Measurements from ENCODE around the gene CCDC15. TPM values are rescaled to one million over a fixed set of nuclear protein-coding genes. Genes with fewer than 3 reads are reported as not detected.

Gene CCDC15
- total and polyA plus RNA-seq, 2 experiments from 2014 or later, result 1.1 to 2.3 TPM

- no peak for TF ChIP-seq EZH2phosphoT487 (IDR thresholded peaks at IDR 0.05; ENCODE audit: low read depth, severe bottlenecking, unreplicated experiment)
- TF ChIP-seq EZH2 (IDR thresholded peaks at IDR 0.05; ENCODE audit: borderline replicate concordance), result no peak
- TF ChIP-seq, protein P1, sequence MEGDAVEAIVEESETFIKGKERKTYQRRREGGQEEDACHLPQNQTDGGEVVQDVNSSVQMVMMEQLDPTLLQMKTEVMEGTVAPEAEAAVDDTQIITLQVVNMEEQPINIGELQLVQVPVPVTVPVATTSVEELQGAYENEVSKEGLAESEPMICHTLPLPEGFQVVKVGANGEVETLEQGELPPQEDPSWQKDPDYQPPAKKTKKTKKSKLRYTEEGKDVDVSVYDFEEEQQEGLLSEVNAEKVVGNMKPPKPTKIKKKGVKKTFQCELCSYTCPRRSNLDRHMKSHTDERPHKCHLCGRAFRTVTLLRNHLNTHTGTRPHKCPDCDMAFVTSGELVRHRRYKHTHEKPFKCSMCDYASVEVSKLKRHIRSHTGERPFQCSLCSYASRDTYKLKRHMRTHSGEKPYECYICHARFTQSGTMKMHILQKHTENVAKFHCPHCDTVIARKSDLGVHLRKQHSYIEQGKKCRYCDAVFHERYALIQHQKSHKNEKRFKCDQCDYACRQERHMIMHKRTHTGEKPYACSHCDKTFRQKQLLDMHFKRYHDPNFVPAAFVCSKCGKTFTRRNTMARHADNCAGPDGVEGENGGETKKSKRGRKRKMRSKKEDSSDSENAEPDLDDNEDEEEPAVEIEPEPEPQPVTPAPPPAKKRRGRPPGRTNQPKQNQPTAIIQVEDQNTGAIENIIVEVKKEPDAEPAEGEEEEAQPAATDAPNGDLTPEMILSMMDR (IDR thresholded peaks at IDR 0.05; ENCODE audit: poor library complexity), result no peak
- H4K20me1 ChIP-seq (ENCODE audit: insufficient read depth, poor library complexity, severe bottlenecking), result no peaks in the 10 kb centered on the region
These were observed 33.1 kb downstream of the CCDC15 start for GRCh38 chr11:124987096-124987495.

DNA sequence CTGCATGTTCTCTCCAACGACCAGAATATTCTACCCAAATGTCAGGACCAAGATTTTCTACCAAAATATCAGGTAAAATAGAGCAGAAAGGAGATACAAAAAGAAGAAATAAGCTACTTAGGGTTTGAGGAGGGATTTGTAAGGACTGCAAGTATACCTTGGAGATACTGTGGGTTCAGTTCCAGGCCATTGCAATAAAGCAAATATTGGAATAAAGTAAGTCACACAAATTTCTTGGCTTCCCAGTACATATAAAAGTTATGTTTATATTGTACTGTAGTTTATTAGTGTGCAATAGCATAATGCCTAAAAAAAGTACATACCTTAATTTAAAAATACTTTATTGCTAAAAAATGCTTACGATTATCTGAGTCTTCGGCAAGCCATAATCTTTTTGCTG lies 34.1 kb downstream of the CCDC15 start:
- no peak for DNase-seq (ENCODE audit: low spot score)
- 91% methylated on average over 3 of the region's 3 CpGs for WGBS (ENCODE audit: low lambda C conversion rate, missing lambda C conversion rate)

More at GRCh38 chr11:124987096-124987495, 33.1 kb downstream of the CCDC15 start:
- Histone ChIP-seq H3K4me2 (no peak overlapping the region), H3K79me2 (no peaks in the 10 kb centered on the region), H3K27ac (no peak overlapping the region), H2AFZ (no peak overlapping the region), H3K9me3 (ENCODE audit: low read depth) (no peaks in the 10 kb centered on the region), H3K27me3 (no peaks in the 10 kb centered on the region), H3K4me3 (no peak overlapping the region), H3K36me3 (replicated peaks; ENCODE audit: insufficient read depth, low read depth) (no peaks in the 10 kb centered on the region), H3K4me1 (ENCODE audit: insufficient read depth) (no peaks in the 10 kb centered on the region), H3K9me2 (replicated peaks; ENCODE audit: insufficient read depth) (no peaks in the 10 kb centered on the region)
- no peak for DNase-seq (ENCODE audit: low spot score)
- WGBS (ENCODE audit: low lambda C conversion rate, missing lambda C conversion rate), result 90% methylated on average over 1 of the region's 1 CpG

DNA sequence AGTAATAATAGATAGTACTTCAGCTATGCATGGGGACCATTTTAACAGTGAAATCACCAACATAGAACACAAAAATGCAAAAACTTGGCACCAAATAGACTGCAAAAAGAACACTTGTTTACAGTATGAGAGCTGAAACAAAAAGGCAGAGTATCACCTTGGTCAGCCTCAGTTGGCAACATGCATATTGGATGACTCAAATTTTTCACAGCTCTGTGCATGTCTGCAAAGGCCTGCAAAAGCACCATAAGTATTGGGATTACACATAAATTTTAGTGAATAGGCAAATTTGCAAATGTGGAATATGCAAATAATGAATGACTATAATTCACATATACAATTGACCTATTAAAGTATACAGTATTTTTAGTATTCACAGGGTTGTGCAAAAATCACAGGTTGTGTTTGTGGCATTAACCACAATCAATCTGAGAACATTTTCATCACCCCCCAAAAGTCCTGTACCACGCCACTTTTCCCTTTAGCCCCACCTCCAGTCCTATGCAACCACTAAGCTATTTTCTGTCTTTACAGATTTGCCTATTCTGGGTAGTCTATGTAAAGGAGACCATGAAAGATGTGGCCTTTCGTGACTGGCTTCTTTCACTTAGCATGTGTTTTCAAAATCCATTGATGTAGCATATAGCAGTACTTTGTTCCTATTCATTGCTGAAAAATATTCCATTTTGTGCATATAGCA lies 47.2 kb downstream of the CCDC15 start:
- Histone ChIP-seq H3K79me2 (no peaks in the 10 kb centered on the region), H3K9me2 (replicated peaks; ENCODE audit: insufficient read depth) (no peaks in the 10 kb centered on the region), H2AFZ (no peak overlapping the region), H3K27me3 (no peaks in the 10 kb centered on the region), H3K4me2 (no peak overlapping the region), H3K27ac (no peak overlapping the region), H4K20me1 (ENCODE audit: insufficient read depth, poor library complexity, severe bottlenecking) (no peaks in the 10 kb centered on the region), H3K4me3 (no peak overlapping the region), H3K9me3 (ENCODE audit: low read depth) (no peaks in the 10 kb centered on the region), H3K36me3 (replicated peaks; ENCODE audit: insufficient read depth, low read depth) (no peaks in the 10 kb centered on the region), H3K4me1 (ENCODE audit: insufficient read depth) (no peaks in the 10 kb centered on the region)
- WGBS (ENCODE audit: low lambda C conversion rate, missing lambda C conversion rate), result 88% methylated on average over 2 of the region's 2 CpGs
- TF ChIP-seq EZH2 (IDR thresholded peaks at IDR 0.05; ENCODE audit: borderline replicate concordance), result no peak
- no peak for TF ChIP-seq EZH2phosphoT487 (IDR thresholded peaks at IDR 0.05; ENCODE audit: low read depth, severe bottlenecking, unreplicated experiment)
- TF ChIP-seq, protein P1 (IDR thresholded peaks at IDR 0.05; ENCODE audit: poor library complexity), result no peak
- no peak for DNase-seq (ENCODE audit: low spot score)

More for the DNA sequence above, 34.1 kb downstream of the CCDC15 start:
- H3K9me3 ChIP-seq (ENCODE audit: low read depth), result no peaks in the 10 kb centered on the region
- H3K4me3 ChIP-seq, result no peak overlapping the region
- H4K20me1 ChIP-seq (ENCODE audit: insufficient read depth, poor library complexity, severe bottlenecking), result no peaks in the 10 kb centered on the region
- no peaks in the 10 kb centered on the region for H3K79me2 ChIP-seq
- no peak for TF ChIP-seq EZH2phosphoT487 (IDR thresholded peaks at IDR 0.05; ENCODE audit: low read depth, severe bottlenecking, unreplicated experiment)
- H3K4me1 ChIP-seq (ENCODE audit: insufficient read depth), result no peaks in the 10 kb centered on the region
- no peaks in the 10 kb centered on the region for H3K36me3 ChIP-seq (replicated peaks; ENCODE audit: insufficient read depth, low read depth)
- H3K4me2 ChIP-seq, result no peak overlapping the region
- no peaks in the 10 kb centered on the region for H3K9me2 ChIP-seq (replicated peaks; ENCODE audit: insufficient read depth)
- no peak overlapping the region for H3K27ac ChIP-seq
- H3K27me3 ChIP-seq, result no peaks in the 10 kb centered on the region
- H2AFZ ChIP-seq, result no peak overlapping the region

DNA sequence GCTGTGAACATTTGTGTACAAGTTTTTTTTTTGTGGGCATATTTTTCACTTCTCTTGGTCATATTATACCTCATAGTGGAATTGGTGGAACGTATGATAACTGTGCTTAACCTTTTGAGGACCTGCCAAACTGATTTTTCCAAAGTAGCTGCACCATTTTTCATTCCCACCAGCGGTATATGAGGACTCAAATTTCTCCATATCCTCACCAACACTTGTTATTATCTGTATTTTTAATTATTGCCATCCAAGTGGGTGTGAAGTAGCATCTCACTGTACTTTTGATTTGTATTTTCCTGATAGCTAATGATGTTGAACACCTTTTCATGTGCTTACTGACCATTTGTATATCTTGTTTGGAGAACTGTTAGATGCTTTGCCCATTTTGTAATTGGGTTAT lies 47.8 kb downstream of the CCDC15 start:
- Histone ChIP-seq H3K9me3 (ENCODE audit: low read depth) (no peaks in the 10 kb centered on the region), H3K79me2 (no peaks in the 10 kb centered on the region), H4K20me1 (ENCODE audit: insufficient read depth, poor library complexity, severe bottlenecking) (no peaks in the 10 kb centered on the region), H2AFZ (no peak overlapping the region), H3K4me1 (ENCODE audit: insufficient read depth) (no peaks in the 10 kb centered on the region), H3K27ac (no peak overlapping the region), H3K27me3 (no peaks in the 10 kb centered on the region), H3K4me2 (no peak overlapping the region), H3K9me2 (replicated peaks; ENCODE audit: insufficient read depth) (no peaks in the 10 kb centered on the region), H3K36me3 (replicated peaks; ENCODE audit: insufficient read depth, low read depth) (no peaks in the 10 kb centered on the region), H3K4me3 (no peak overlapping the region)
- TF ChIP-seq EZH2 (IDR thresholded peaks at IDR 0.05; ENCODE audit: borderline replicate concordance) (no peak), EZH2phosphoT487 (IDR thresholded peaks at IDR 0.05; ENCODE audit: low read depth, severe bottlenecking, unreplicated experiment) (no peak)
- TF ChIP-seq, protein P1 (IDR thresholded peaks at IDR 0.05; ENCODE audit: poor library complexity), result no peak
- DNase-seq (ENCODE audit: low spot score), result no peak
- WGBS (ENCODE audit: low lambda C conversion rate, missing lambda C conversion rate), result 93% methylated on average over 2 of the region's 2 CpGs
